Measurements from ENCODE around the gene AGBL1.

The AGBL1 gene

GRCh38 chr15:86620641-86621349 lies 541.1 kb downstream of the AGBL1 start:
- DNase-seq (ENCODE audit: low read depth in 2 of 2) = no peak
- H3K4me3 ChIP-seq (replicated peaks in 1 of 2; ENCODE audit: low read depth in 2 of 2, low read length in 2 of 2) = no peak overlapping the region
- no peak for TF ChIP-seq CTCF (IDR thresholded peaks at IDR 0.05; ENCODE audit: low read depth, low read length)

GRCh38 chr15:86623236-86623635 lies 543.6 kb downstream of the AGBL1 start:
- H3K4me3 ChIP-seq (replicated peaks in 1 of 2; ENCODE audit: low read depth in 2 of 2, low read length in 2 of 2) = no peak overlapping the region
- no peak for DNase-seq (ENCODE audit: low read depth in 2 of 2)
- TF ChIP-seq CTCF (IDR thresholded peaks at IDR 0.05; ENCODE audit: low read depth, low read length) = no peak

- no peak overlapping the region for H3K4me3 ChIP-seq (replicated peaks in 1 of 2; ENCODE audit: low read depth in 2 of 2, low read length in 2 of 2)
- DNase-seq (ENCODE audit: low read depth in 2 of 2) = peak; percentile 65 to 87
- TF ChIP-seq CTCF (IDR thresholded peaks at IDR 0.05; ENCODE audit: low read depth, low read length) = peak; percentile 49
Observed at GRCh38 chr15:86624261-86625036, 544.8 kb downstream of the AGBL1 start.

- no peak for DNase-seq (ENCODE audit: low read depth in 2 of 2)
- no peak for TF ChIP-seq CTCF (IDR thresholded peaks at IDR 0.05; ENCODE audit: low read depth, low read length)
- H3K4me3 ChIP-seq (replicated peaks in 1 of 2; ENCODE audit: low read depth in 2 of 2, low read length in 2 of 2) = no peak overlapping the region
Observed at GRCh38 chr15:86629409-86630356, 550.0 kb downstream of the AGBL1 start.

- no peak for TF ChIP-seq CTCF (IDR thresholded peaks at IDR 0.05; ENCODE audit: low read depth, low read length)
Observed at GRCh38 chr15:86630946-86631345, 551.3 kb downstream of the AGBL1 start.

GRCh38 chr15:86634146-86634545 lies 554.5 kb downstream of the AGBL1 start:
- no peak for DNase-seq (ENCODE audit: low read depth in 2 of 2)
- H3K4me3 ChIP-seq (replicated peaks in 1 of 2; ENCODE audit: low read depth in 2 of 2, low read length in 2 of 2) = no peak overlapping the region
- TF ChIP-seq CTCF (IDR thresholded peaks at IDR 0.05; ENCODE audit: low read depth, low read length) = no peak

More at GRCh38 chr15:86630946-86631345, 551.3 kb downstream of the AGBL1 start:
- no peak overlapping the region for H3K4me3 ChIP-seq (replicated peaks in 1 of 2; ENCODE audit: low read depth in 2 of 2, low read length in 2 of 2)
- no peak for DNase-seq (ENCODE audit: low read depth in 2 of 2)
